Thymus (tissue), 11 donors: ENCODE data around the gene NBEA. TPM values are rescaled to one million over a fixed set of nuclear protein-coding genes. Genes with fewer than 3 reads are reported as not detected.
"Not testable (repeated sequence)": the region's sequence is repeated elsewhere in the genome, so short reads cannot be mapped to it uniquely, and the experiment has no call there.

Experiments
- DNase-seq, 9 donors: peaks; one replicate each; pipeline ENCODE4 v3.0.0-alpha.2; 2013; ENCODE audit warnings: low spot score in 9 of 9, low read depth in 6 of 9, missing footprints in 1 of 9
- H3K27ac ChIP-seq, 2 donors: one replicate each; pipeline ENCODE4 v1.5.1; 2013; ENCODE audit warnings: control low read depth in 1 of 2, low read depth in 1 of 2, low read length in 1 of 2, mild to moderate bottlenecking in 1 of 2, moderate library complexity in 1 of 2
- H3K27me3 ChIP-seq, 2 donors: one replicate each; pipeline ENCODE4 v1.5.1; 2013; ENCODE audit warnings: low read length in 1 of 2; ENCODE audit not compliant: control insufficient read depth in 2 of 2, insufficient read depth in 1 of 2
- H3K36me3 ChIP-seq, 2 donors: one replicate each; pipeline ENCODE4 v1.5.1; 2013; ENCODE audit warnings: low read length in 1 of 2, mild to moderate bottlenecking in 1 of 2, moderate library complexity in 1 of 2; ENCODE audit not compliant: control insufficient read depth in 2 of 2, insufficient read depth in 2 of 2
- H3K4me1 ChIP-seq, 2 donors: one replicate each; pipeline ENCODE4 v1.5.1; 2013; ENCODE audit warnings: low read length in 2 of 2; ENCODE audit not compliant: control insufficient read depth in 2 of 2, insufficient read depth in 2 of 2
- H3K4me3 ChIP-seq, 2 donors: one replicate each; pipeline ENCODE4 v1.5.1; 2013; ENCODE audit warnings: low read length in 2 of 2, control low read depth in 1 of 2, mild to moderate bottlenecking in 1 of 2
- H3K9me3 ChIP-seq, 2 donors: one replicate each; pipeline ENCODE4 v1.5.1; 2013; ENCODE audit warnings: low read length in 1 of 2, mild to moderate bottlenecking in 1 of 2; ENCODE audit not compliant: control insufficient read depth in 2 of 2, insufficient read depth in 1 of 2
- WGBS: extraction: QIAGEN DNeasy Blood & Tissue Kit; methylation state at CpG from one replicate; pipeline ENCODE4 v1.1.7; 2013; 5-methylcytosine and 5-hydroxymethylcytosine counted together
- polyA plus RNA-seq: library from polyadenylated mRNA; stranded (reverse); fragments of 200-250 nt; gene quantifications from one replicate; pipeline ENCODE4 v1.2.3, GENCODE V29; 2013
- total RNA-seq: library from RNA; stranded (reverse); fragments of 120-200 nt; gene quantifications from one replicate; pipeline ENCODE4 v1.2.4, GENCODE V29; 2013
- donor health status: healthy.

NBEA gene
- total and polyA plus RNA-seq, 2 donors, result 4.1 to 6.8 TPM

DNA sequence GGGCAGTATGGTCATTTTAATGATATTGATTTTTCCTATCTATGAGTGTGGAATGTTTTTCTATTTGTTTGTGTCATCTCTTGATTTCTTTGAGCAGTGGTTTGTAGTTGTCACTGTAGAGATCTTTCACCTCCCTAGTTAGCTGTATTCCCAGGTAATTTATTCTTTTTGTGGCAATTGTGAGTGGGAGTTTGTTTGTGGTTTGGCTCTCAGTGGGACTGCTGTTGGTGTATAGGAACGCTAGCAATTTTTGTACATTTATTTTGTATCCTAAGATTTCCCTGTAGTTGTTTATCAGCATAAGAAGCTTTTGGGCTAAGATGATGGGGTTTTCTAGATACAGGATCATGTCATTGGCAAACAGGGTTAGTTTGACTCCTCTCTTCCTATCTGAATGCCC is 28.9 kb downstream of the NBEA start:
- no peaks in the 10 kb centered on the region for H3K36me3 ChIP-seq
- no peaks in the 10 kb centered on the region for H3K4me1 ChIP-seq
- no peak overlapping the region for H3K27ac ChIP-seq
- 45% methylated on average over 1 of the region's 1 CpG for WGBS
- H3K9me3 ChIP-seq, result peaks cover 0 to 13% of the 10 kb centered on the region in 2 donors
- no peak overlapping the region for H3K4me3 ChIP-seq
- no peak for DNase-seq
- no peaks in the 10 kb centered on the region for H3K27me3 ChIP-seq

DNA sequence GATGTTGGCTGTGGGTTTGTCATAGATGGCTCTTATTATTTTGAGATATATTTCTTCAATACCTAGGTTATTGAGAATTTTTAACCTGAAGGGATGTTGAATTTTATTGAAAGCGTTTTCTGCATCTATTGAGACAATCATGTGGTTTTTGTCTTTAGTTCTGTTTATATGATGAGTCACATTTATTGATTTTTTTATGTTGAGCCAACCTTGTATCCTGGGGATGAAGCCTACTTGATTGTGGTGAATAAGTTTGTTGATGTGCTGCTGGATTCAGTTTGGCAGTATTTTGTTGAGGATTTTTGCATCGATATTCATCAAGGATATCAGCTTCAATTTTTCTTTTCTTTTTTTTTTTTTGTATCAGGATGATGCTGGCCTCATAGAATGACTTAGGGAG is 29.4 kb downstream of the NBEA start:
- Histone ChIP-seq H3K9me3 (peaks cover 0 to 13% of the 10 kb centered on the region in 2 donors), H3K27me3 (no peaks in the 10 kb centered on the region), H3K4me3 (no peak overlapping the region), H3K4me1 (no peaks in the 10 kb centered on the region), H3K27ac (no peak overlapping the region), H3K36me3 (no peaks in the 10 kb centered on the region)
- no peak for DNase-seq
- WGBS, result 95% methylated on average over 2 of the region's 2 CpGs

DNA sequence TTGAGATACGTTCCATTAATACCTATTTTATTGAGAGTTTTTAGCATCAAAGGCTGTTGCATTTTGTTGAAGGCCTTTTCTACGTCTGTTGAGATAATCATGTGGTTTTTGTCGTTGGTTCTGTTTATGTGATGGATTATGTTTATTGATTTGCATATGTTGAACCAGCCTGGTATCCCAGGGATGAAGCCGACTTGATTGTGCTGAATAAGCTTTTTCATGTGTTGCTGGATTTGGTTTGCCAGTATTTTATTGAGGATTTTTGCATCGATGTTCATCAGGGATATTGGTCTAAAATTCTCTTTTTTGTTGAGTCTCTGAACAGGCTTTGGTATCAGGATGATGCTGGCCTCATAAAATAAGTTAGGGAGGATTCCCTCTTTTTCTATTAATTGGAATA is 43.1 kb downstream of the NBEA start:
- not testable (repeated sequence) for H3K4me3 ChIP-seq, H3K27ac ChIP-seq, H3K27me3 ChIP-seq, H3K36me3 ChIP-seq, H3K4me1 ChIP-seq, DNase-seq
- WGBS, result 96% methylated on average over 5 of the region's 5 CpGs
- peaks cover 3 to 20% of the 10 kb centered on the region in 2 donors for H3K9me3 ChIP-seq

DNA sequence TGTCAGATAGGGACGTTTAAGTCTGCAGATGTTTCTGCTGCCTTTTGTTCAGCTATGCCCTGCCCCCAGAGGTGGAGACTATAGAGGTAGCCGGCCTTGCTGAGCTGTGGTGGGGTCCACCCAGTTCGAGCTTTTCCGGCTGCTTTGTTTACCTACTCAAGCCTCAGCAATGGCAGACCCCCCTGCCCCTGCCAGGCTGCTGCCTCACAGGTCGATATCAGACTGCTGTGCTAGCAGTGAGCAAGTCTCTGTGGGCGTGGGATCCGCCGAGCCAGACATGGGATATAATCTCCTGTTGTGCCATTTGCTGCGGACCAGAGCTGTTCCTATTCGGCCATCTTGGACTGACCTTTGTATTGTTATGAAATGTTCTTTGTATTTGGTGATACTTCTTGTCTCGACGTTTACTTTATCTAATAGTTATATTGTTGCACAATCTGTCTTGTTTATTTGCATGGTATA is 46.3 kb downstream of the NBEA start:
- Histone ChIP-seq H3K27me3 (no peaks in the 10 kb centered on the region), H3K27ac (no peak overlapping the region), H3K4me3 (no peak overlapping the region), H3K36me3 (no peaks in the 10 kb centered on the region), H3K4me1 (no peaks in the 10 kb centered on the region), H3K9me3 (peaks cover 6 to 23% of the 10 kb centered on the region in 2 donors)
- no peak for DNase-seq
- WGBS, result 97% methylated on average over 12 of the region's 12 CpGs

DNA sequence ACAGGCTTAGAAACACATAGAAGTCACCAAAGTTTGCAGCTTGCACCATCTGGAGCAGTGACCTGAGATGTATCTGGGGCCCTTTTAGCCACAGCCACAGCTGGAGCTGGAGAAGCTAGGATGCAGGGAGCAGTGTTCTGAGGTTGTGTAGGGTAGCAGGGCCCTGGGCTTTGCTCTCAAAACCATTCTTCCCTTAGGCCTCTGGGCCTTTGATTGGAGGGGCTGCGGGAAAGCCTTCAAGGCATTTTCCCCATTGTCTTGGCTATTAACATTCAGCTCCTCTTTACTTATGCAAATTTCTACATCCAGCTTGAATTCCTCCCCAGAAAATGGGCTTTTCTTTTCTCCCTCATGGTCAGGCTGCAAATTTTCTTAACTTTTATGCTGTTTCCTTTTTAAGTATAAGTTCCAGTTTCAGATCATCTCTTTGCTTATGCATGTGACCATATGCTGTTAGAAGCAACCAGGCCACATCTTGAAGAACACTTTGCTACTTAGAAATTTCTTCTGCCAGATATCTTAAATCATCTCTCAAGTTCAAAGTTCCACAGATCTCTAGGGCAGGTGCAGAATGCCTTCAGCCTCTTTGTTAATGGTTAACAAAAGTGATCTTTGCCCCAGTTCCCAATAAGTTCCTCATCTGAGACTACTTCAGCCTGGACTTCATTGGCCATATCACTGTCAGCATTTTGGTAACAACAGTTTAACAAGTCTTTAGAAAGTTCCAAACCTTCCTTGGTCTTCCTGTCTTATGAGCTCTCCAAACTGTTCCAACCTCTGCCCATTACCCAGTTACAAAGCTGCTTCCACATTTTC is 48.5 kb downstream of the NBEA start:
- H3K9me3 ChIP-seq, result peaks cover 6 to 23% of the 10 kb centered on the region in 2 donors
- H3K36me3 ChIP-seq, result no peaks in the 10 kb centered on the region
- no peak overlapping the region for H3K4me3 ChIP-seq
- H3K27me3 ChIP-seq, result no peaks in the 10 kb centered on the region
- H3K4me1 ChIP-seq, result no peaks in the 10 kb centered on the region
- no peak for DNase-seq
- H3K27ac ChIP-seq, result no peak overlapping the region
- WGBS, result 94% methylated on average over 1 of the region's 1 CpG

DNA sequence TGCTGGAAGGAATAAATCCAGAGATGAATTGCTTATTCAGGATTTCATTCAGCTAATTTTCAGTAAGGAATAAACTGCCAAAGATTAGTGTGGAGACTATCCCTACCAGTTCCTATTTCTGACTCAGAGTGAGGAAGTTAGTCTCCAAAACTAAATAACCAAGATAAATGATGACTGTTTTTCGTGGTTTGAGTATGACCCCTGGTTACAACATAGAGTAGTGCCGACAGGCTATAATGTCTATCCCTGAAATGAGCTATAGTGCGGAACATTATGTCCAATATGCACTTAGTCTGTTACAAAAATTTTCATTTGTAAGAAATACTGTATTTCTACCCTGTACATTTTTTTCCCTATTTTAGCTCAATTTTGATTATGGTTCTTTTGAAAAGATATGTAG is 51.4 kb downstream of the NBEA start:
- Histone ChIP-seq H3K4me1 (no peaks in the 10 kb centered on the region), H3K36me3 (no peaks in the 10 kb centered on the region), H3K27ac (no peak overlapping the region), H3K27me3 (no peaks in the 10 kb centered on the region), H3K9me3 (peaks cover 6 to 15% of the 10 kb centered on the region in 2 donors), H3K4me3 (no peak overlapping the region)
- no peak for DNase-seq
- WGBS, result 84% methylated on average over 3 of the region's 3 CpGs

DNA sequence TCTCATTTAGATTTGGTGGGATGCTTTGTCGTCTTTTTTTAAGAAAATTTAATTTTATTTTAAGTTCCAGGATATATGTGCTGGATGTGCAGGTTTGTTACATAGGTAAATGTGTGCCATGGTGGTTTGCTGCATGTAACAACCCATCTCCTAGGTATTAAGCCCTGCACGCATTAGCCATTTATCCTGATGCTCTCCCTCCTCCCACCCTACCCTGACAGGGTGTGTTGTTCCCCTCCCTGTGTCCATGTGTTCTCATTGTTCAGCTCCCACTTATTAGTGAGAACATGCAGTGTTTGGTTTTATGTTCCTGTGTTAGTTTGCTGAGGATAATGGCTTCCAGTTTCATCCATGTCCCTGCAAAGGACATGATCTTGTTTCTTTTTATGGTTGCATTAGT is 61.7 kb downstream of the NBEA start:
- not testable (repeated sequence) for H3K27me3 ChIP-seq, H3K36me3 ChIP-seq, DNase-seq, H3K4me3 ChIP-seq, H3K27ac ChIP-seq, H3K9me3 ChIP-seq, H3K4me1 ChIP-seq
- WGBS, result over 99% methylated on average over 2 of the region's 2 CpGs

DNA sequence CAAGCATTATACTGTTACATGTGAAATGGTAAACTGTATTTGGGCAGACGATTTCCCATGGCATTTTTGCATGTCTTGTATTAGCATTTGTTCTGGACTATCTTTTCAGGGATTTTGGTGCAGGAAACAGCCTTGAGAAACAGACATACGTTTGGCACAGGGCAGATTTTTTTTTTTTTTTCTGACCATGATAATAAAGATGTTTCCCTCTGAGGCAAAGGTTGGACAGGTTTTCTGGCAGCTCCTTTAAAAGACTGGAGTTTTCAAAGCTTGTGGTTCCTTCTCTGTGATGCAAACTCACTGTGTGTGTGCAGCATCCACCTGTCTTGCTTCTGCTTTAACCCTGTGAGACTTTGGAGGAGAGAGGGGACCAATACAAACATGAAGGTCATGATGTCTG is 63.0 kb downstream of the NBEA start:
- H3K4me3 ChIP-seq, result no peak overlapping the region
- no peak overlapping the region for H3K27ac ChIP-seq
- WGBS, result 75% methylated on average over 2 of the region's 2 CpGs
- no peak for DNase-seq
- H3K9me3 ChIP-seq, result no peaks in the 10 kb centered on the region
- no peaks in the 10 kb centered on the region for H3K27me3 ChIP-seq
- no peaks in the 10 kb centered on the region for H3K4me1 ChIP-seq
- no peaks in the 10 kb centered on the region for H3K36me3 ChIP-seq

DNA sequence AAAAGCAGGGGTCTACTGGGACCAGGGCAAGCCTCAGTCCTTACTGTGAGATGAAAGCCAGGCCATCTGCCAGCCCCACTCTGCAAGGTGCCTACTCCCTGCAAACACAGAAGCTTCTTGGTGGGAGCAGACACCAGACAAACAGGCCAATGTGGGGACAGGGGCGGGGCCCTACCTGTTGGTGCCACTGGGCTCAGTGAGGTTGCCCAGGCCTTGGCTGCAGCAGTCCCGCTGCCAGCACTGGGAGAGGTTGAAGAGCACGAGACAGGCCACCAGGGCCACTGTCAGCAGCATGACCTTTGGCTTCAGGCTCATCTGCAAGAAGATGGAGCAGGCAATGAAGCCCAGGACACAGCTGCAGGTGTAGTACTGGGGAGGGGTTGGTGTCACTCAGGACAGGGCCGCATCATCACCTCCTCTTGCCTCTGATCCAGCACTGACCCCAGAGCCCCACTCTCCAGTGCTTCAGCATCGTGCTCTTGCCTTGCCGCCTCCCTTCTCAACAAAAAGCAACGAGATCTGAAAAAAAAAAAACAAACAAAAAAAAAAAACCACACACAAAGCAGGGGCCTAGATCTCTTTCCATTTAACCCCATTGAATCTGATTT is 72.6 kb downstream of the NBEA start:
- H3K36me3 ChIP-seq, result no peaks in the 10 kb centered on the region
- H3K9me3 ChIP-seq, result no peaks in the 10 kb centered on the region
- no peaks in the 10 kb centered on the region for H3K4me1 ChIP-seq
- no peak overlapping the region for H3K27ac ChIP-seq
- no peak for DNase-seq
- WGBS, result 94% methylated on average over 7 of the region's 7 CpGs
- no peaks in the 10 kb centered on the region for H3K27me3 ChIP-seq
- H3K4me3 ChIP-seq, result no peak overlapping the region
